ENCODE data around the gene THSD4. TPM values are rescaled to one million over a fixed set of nuclear protein-coding genes. Genes with fewer than 3 reads are reported as not detected.
A peak's percentile ranks its signal among the peaks of the same experiment; 100 is the strongest.

Gene THSD4
- total RNA-seq, 1 donor = 15.6 TPM

GRCh38 chr15:71111950-71112349, 3.3 kb upstream of the THSD4 start:
- H3K36me3 ChIP-seq (ENCODE audit: insufficient read depth, low read length) = no peaks in the 10 kb centered on the region
- H3K79me2 ChIP-seq (ENCODE audit: insufficient read depth, low read length) = peaks cover 1% of the 10 kb centered on the region
- no peak overlapping the region for H3K4me2 ChIP-seq (ENCODE audit: insufficient read depth, low read length)
- H3K9me3 ChIP-seq (ENCODE audit: low read depth, low read length) = no peaks in the 10 kb centered on the region
- DNase-seq (ENCODE audit: insufficient read length, low spot score, missing footprints) = peak; percentile 88
- peak overlapping the region; percentile 38 for H2AFZ ChIP-seq (ENCODE audit: low read length)
- peak overlapping the region; percentile 3 for H3K27ac ChIP-seq (ENCODE audit: low read depth, low read length)
- no peak for TF ChIP-seq CTCF (IDR thresholded peaks at IDR 0.05; ENCODE audit: extremely low read depth, low read depth, low read length)
- no peak overlapping the region for H3K4me3 ChIP-seq (ENCODE audit: insufficient read depth, low read length)
- peaks cover 16% of the 10 kb centered on the region for H3K4me1 ChIP-seq (ENCODE audit: insufficient read depth, low read length)
- H3K27me3 ChIP-seq (ENCODE audit: insufficient read depth, low read length) = no peaks in the 10 kb centered on the region
- H4K20me1 ChIP-seq (ENCODE audit: insufficient read depth, low read length) = no peaks in the 10 kb centered on the region

- H3K9me3 ChIP-seq (ENCODE audit: low read depth, low read length) = no peaks in the 10 kb centered on the region
- H3K36me3 ChIP-seq (ENCODE audit: insufficient read depth, low read length) = no peaks in the 10 kb centered on the region
- no peak overlapping the region for H2AFZ ChIP-seq (ENCODE audit: low read length)
- peaks cover 16% of the 10 kb centered on the region for H3K4me1 ChIP-seq (ENCODE audit: insufficient read depth, low read length)
- no peaks in the 10 kb centered on the region for H3K27me3 ChIP-seq (ENCODE audit: insufficient read depth, low read length)
- DNase-seq (ENCODE audit: insufficient read length, low spot score, missing footprints) = no peak
- H3K4me3 ChIP-seq (ENCODE audit: insufficient read depth, low read length) = no peak overlapping the region
- H4K20me1 ChIP-seq (ENCODE audit: insufficient read depth, low read length) = no peaks in the 10 kb centered on the region
- no peak for TF ChIP-seq CTCF (IDR thresholded peaks at IDR 0.05; ENCODE audit: extremely low read depth, low read depth, low read length)
- H3K27ac ChIP-seq (ENCODE audit: low read depth, low read length) = no peak overlapping the region
- H3K4me2 ChIP-seq (ENCODE audit: insufficient read depth, low read length) = no peak overlapping the region
- H3K79me2 ChIP-seq (ENCODE audit: insufficient read depth, low read length) = peaks cover 6% of the 10 kb centered on the region
Observed at GRCh38 chr15:71112429-71112828, 2.8 kb upstream of the THSD4 start.

GRCh38 chr15:71114066-71114680, 1.1 kb upstream of the THSD4 start:
- H3K4me2 ChIP-seq (ENCODE audit: insufficient read depth, low read length) = no peak overlapping the region
- no peak for DNase-seq (ENCODE audit: insufficient read length, low spot score, missing footprints)
- no peaks in the 10 kb centered on the region for H3K27me3 ChIP-seq (ENCODE audit: insufficient read depth, low read length)
- no peak overlapping the region for H3K4me3 ChIP-seq (ENCODE audit: insufficient read depth, low read length)
- H3K27ac ChIP-seq (ENCODE audit: low read depth, low read length) = no peak overlapping the region
- H4K20me1 ChIP-seq (ENCODE audit: insufficient read depth, low read length) = no peaks in the 10 kb centered on the region
- H3K36me3 ChIP-seq (ENCODE audit: insufficient read depth, low read length) = no peaks in the 10 kb centered on the region
- no peaks in the 10 kb centered on the region for H3K9me3 ChIP-seq (ENCODE audit: low read depth, low read length)
- peaks cover 13% of the 10 kb centered on the region for H3K4me1 ChIP-seq (ENCODE audit: insufficient read depth, low read length)
- no peak for TF ChIP-seq CTCF (IDR thresholded peaks at IDR 0.05; ENCODE audit: extremely low read depth, low read depth, low read length)
- H2AFZ ChIP-seq (ENCODE audit: low read length) = no peak overlapping the region
- peaks cover 11% of the 10 kb centered on the region for H3K79me2 ChIP-seq (ENCODE audit: insufficient read depth, low read length)

- Histone ChIP-seq H3K27me3 (ENCODE audit: insufficient read depth, low read length) (no peaks in the 10 kb centered on the region), H3K4me3 (ENCODE audit: insufficient read depth, low read length) (peak overlapping the region; percentile 81), H4K20me1 (ENCODE audit: insufficient read depth, low read length) (no peaks in the 10 kb centered on the region), H3K9me3 (ENCODE audit: low read depth, low read length) (no peaks in the 10 kb centered on the region), H2AFZ (ENCODE audit: low read length) (peak overlapping the region; percentile 33), H3K4me2 (ENCODE audit: insufficient read depth, low read length) (peak overlapping the region; percentile 80), H3K4me1 (ENCODE audit: insufficient read depth, low read length) (peaks cover 10% of the 10 kb centered on the region), H3K79me2 (ENCODE audit: insufficient read depth, low read length) (peaks cover 19% of the 10 kb centered on the region), H3K27ac (ENCODE audit: low read depth, low read length) (peak overlapping the region; percentile 51), H3K36me3 (ENCODE audit: insufficient read depth, low read length) (no peaks in the 10 kb centered on the region)
- peak; percentile 97 for DNase-seq (ENCODE audit: insufficient read length, low spot score, missing footprints)
- no peak for TF ChIP-seq CTCF (IDR thresholded peaks at IDR 0.05; ENCODE audit: extremely low read depth, low read depth, low read length)
Observed at GRCh38 chr15:71115567-71116351, 488 bp downstream of the THSD4 start.
